GM23338 (cell line): ENCODE results near the gene FBP1.

Experiments
- CREB1 ChIP-seq: fragments of 250-450 bp; sonication (Bioruptor Pico); IDR thresholded peaks from 2 replicates; pipeline ENCODE4 v1.5.0; 2020; ENCODE audit warnings: low read depth, mild to moderate bottlenecking, moderate library complexity
- EZH2 ChIP-seq: fragments of 200-600 bp; sonication (generic); IDR thresholded peaks from one replicate; pipeline ENCODE4 v1.8.0; 2017; ENCODE audit warnings: antibody characterized with exemption, mild to moderate bottlenecking, low read depth; ENCODE audit not compliant: unreplicated experiment
- EZH2phosphoT487 ChIP-seq: fragments of 200-600 bp; sonication (generic); IDR thresholded peaks from one replicate; pipeline ENCODE4 v1.8.1; 2018; ENCODE audit warnings: antibody characterized with exemption; ENCODE audit not compliant: unreplicated experiment
- JUNB ChIP-seq: IDR thresholded peaks from one replicate; pipeline ENCODE4 v1.6.1; 2016; ENCODE audit warnings: antibody characterized with exemption; ENCODE audit not compliant: unreplicated experiment
- NANOG ChIP-seq: IDR thresholded peaks from 2 replicates; pipeline ENCODE4 v1.6.1; 2016; ENCODE audit warnings: antibody characterized with exemption, borderline replicate concordance
- POLR2AphosphoS5 ChIP-seq: IDR thresholded peaks from 2 replicates; pipeline ENCODE4 v1.6.1; 2016; ENCODE audit warnings: antibody characterized with exemption, low read depth
- STAT1 ChIP-seq: IDR thresholded peaks from one replicate; pipeline ENCODE4 v1.6.1; 2016; ENCODE audit warnings: antibody characterized with exemption; ENCODE audit not compliant: unreplicated experiment
- ZNF114 ChIP-seq: fragments of 250-450 bp; sonication (Bioruptor Pico); IDR thresholded peaks from 2 replicates; pipeline ENCODE4 v1.5.0; 2020; ENCODE audit warnings: mild to moderate bottlenecking, moderate library complexity
- TF ChIP-seq, protein P1 (sequence below), 2 experiments: fragments of 200-600 bp in 1 of 2; sonication (generic) in 1 of 2; conservative IDR thresholded peaks; 2 replicates each; pipeline versions ENCODE4 v1.5.1 to v1.6.1; 2016 to 2017; ENCODE audit warnings: antibody characterized with exemption in 2 of 2, low read depth in 2 of 2, mild to moderate bottlenecking in 2 of 2, moderate library complexity in 1 of 2
- TF ChIP-seq, protein P2 (sequence below): IDR thresholded peaks from one replicate; pipeline ENCODE4 v1.6.1; 2018; ENCODE audit warnings: antibody characterized with exemption; ENCODE audit not compliant: unreplicated experiment
- TF ChIP-seq, protein P3 (sequence below): IDR thresholded peaks from 2 replicates; pipeline ENCODE4 v1.6.1; 2016; ENCODE audit warnings: antibody characterized with exemption

GRCh38 chr9:94679587-94679986, 40.3 kb upstream of the FBP1 start:
- TF ChIP-seq EZH2 = no peak
- TF ChIP-seq, protein P1, sequence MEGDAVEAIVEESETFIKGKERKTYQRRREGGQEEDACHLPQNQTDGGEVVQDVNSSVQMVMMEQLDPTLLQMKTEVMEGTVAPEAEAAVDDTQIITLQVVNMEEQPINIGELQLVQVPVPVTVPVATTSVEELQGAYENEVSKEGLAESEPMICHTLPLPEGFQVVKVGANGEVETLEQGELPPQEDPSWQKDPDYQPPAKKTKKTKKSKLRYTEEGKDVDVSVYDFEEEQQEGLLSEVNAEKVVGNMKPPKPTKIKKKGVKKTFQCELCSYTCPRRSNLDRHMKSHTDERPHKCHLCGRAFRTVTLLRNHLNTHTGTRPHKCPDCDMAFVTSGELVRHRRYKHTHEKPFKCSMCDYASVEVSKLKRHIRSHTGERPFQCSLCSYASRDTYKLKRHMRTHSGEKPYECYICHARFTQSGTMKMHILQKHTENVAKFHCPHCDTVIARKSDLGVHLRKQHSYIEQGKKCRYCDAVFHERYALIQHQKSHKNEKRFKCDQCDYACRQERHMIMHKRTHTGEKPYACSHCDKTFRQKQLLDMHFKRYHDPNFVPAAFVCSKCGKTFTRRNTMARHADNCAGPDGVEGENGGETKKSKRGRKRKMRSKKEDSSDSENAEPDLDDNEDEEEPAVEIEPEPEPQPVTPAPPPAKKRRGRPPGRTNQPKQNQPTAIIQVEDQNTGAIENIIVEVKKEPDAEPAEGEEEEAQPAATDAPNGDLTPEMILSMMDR (conservative IDR thresholded peaks at IDR 0.05; ENCODE audit: low read depth in 2 of 2) = no peak
- TF ChIP-seq POLR2AphosphoS5 = no peak
- no peak for TF ChIP-seq NANOG
- TF ChIP-seq, protein P2, sequence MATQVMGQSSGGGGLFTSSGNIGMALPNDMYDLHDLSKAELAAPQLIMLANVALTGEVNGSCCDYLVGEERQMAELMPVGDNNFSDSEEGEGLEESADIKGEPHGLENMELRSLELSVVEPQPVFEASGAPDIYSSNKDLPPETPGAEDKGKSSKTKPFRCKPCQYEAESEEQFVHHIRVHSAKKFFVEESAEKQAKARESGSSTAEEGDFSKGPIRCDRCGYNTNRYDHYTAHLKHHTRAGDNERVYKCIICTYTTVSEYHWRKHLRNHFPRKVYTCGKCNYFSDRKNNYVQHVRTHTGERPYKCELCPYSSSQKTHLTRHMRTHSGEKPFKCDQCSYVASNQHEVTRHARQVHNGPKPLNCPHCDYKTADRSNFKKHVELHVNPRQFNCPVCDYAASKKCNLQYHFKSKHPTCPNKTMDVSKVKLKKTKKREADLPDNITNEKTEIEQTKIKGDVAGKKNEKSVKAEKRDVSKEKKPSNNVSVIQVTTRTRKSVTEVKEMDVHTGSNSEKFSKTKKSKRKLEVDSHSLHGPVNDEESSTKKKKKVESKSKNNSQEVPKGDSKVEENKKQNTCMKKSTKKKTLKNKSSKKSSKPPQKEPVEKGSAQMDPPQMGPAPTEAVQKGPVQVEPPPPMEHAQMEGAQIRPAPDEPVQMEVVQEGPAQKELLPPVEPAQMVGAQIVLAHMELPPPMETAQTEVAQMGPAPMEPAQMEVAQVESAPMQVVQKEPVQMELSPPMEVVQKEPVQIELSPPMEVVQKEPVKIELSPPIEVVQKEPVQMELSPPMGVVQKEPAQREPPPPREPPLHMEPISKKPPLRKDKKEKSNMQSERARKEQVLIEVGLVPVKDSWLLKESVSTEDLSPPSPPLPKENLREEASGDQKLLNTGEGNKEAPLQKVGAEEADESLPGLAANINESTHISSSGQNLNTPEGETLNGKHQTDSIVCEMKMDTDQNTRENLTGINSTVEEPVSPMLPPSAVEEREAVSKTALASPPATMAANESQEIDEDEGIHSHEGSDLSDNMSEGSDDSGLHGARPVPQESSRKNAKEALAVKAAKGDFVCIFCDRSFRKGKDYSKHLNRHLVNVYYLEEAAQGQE = no peak
- TF ChIP-seq EZH2phosphoT487 = no peak
- TF ChIP-seq ZNF114 (CRISPR knock-in tag) = no peak
- TF ChIP-seq STAT1 = no peak
- TF ChIP-seq, protein P3, sequence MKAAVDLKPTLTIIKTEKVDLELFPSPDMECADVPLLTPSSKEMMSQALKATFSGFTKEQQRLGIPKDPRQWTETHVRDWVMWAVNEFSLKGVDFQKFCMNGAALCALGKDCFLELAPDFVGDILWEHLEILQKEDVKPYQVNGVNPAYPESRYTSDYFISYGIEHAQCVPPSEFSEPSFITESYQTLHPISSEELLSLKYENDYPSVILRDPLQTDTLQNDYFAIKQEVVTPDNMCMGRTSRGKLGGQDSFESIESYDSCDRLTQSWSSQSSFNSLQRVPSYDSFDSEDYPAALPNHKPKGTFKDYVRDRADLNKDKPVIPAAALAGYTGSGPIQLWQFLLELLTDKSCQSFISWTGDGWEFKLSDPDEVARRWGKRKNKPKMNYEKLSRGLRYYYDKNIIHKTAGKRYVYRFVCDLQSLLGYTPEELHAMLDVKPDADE = no peak
- TF ChIP-seq JUNB = no peak
- no peak for TF ChIP-seq CREB1
